ENCODE measurements around the gene TTC5.

Gene TTC5

GRCh38 chr14:20305265-20306078, at the start of gene TTC5:
Gene TTC5, minus strand, starts transcription at chr14:20305951. Its CDS starts 14 bp downstream, at chr14:20305937.
- H3K36me3 ChIP-seq (ENCODE audit: control insufficient read depth in 5 of 5, insufficient read depth in 5 of 5, low read length in 5 of 5): peaks cover 12 to 16% (median 15%) of the 10 kb centered on the region in 5 donors
- H3K9me3 ChIP-seq (ENCODE audit: control insufficient read depth in 5 of 5, low read length in 5 of 5): no peaks in the 10 kb centered on the region
- H3K27ac ChIP-seq (ENCODE audit: low read depth, low read length): no peak within 1 kb of the TSS
- H3K9ac ChIP-seq (ENCODE audit: low read length in 5 of 5): peak within 1 kb of the TSS; percentile 48 to 93 (median 70)
- peak within 1 kb of the TSS; percentile 87 to 98 (median 92) for H3K4me3 ChIP-seq (ENCODE audit: low read depth in 1 of 5, low read length in 5 of 5)
- no peaks in the 10 kb centered on the region for H3K27me3 ChIP-seq (ENCODE audit: control insufficient read depth in 5 of 5, insufficient read depth in 4 of 5, low read length in 5 of 5)
- H3K4me1 ChIP-seq (ENCODE audit: control insufficient read depth in 5 of 5, insufficient read depth in 5 of 5, low read length in 5 of 5): peaks cover 0 to 11% (median 10%) of the 10 kb centered on the region in 5 donors

- Histone ChIP-seq H3K4me1 (ENCODE audit: control insufficient read depth in 5 of 5, insufficient read depth in 5 of 5, low read length in 5 of 5) (no peaks in the 10 kb centered on the region), H3K27me3 (ENCODE audit: control insufficient read depth in 5 of 5, insufficient read depth in 4 of 5, low read length in 5 of 5) (no peaks in the 10 kb centered on the region), H3K36me3 (ENCODE audit: control insufficient read depth in 5 of 5, insufficient read depth in 5 of 5, low read length in 5 of 5) (peaks cover 41 to 83% (median 60%) of the 10 kb centered on the region in 5 donors), H3K9ac (ENCODE audit: low read length in 5 of 5) (no peak overlapping the region), H3K9me3 (ENCODE audit: control insufficient read depth in 5 of 5, low read length in 5 of 5) (no peaks in the 10 kb centered on the region), H3K27ac (ENCODE audit: low read depth, low read length) (no peak overlapping the region), H3K4me3 (ENCODE audit: low read depth in 1 of 5, low read length in 5 of 5) (no peak overlapping the region)
Observed at GRCh38 chr14:20350860-20351259, 45.1 kb upstream of the TTC5 start.

GRCh38 chr14:20350282-20350681, 44.5 kb upstream of the TTC5 start:
- Histone ChIP-seq H3K9me3 (ENCODE audit: control insufficient read depth in 5 of 5, low read length in 5 of 5) (no peaks in the 10 kb centered on the region), H3K4me1 (ENCODE audit: control insufficient read depth in 5 of 5, insufficient read depth in 5 of 5, low read length in 5 of 5) (no peaks in the 10 kb centered on the region), H3K27ac (ENCODE audit: low read depth, low read length) (no peak overlapping the region), H3K36me3 (ENCODE audit: control insufficient read depth in 5 of 5, insufficient read depth in 5 of 5, low read length in 5 of 5) (peaks cover 41 to 85% (median 62%) of the 10 kb centered on the region in 5 donors), H3K9ac (ENCODE audit: low read length in 5 of 5) (no peak overlapping the region), H3K4me3 (ENCODE audit: low read depth in 1 of 5, low read length in 5 of 5) (no peak overlapping the region), H3K27me3 (ENCODE audit: control insufficient read depth in 5 of 5, insufficient read depth in 4 of 5, low read length in 5 of 5) (no peaks in the 10 kb centered on the region)

- Histone ChIP-seq H3K9ac (ENCODE audit: low read length in 5 of 5) (no peak overlapping the region), H3K9me3 (ENCODE audit: control insufficient read depth in 5 of 5, low read length in 5 of 5) (no peaks in the 10 kb centered on the region), H3K27ac (ENCODE audit: low read depth, low read length) (no peak overlapping the region), H3K4me1 (ENCODE audit: control insufficient read depth in 5 of 5, insufficient read depth in 5 of 5, low read length in 5 of 5) (peaks cover 8 to 9% (median 8%) of the 10 kb centered on the region in 5 donors), H3K4me3 (ENCODE audit: low read depth in 1 of 5, low read length in 5 of 5) (no peak overlapping the region), H3K36me3 (ENCODE audit: control insufficient read depth in 5 of 5, insufficient read depth in 5 of 5, low read length in 5 of 5) (peaks cover 31 to 68% (median 43%) of the 10 kb centered on the region in 5 donors), H3K27me3 (ENCODE audit: control insufficient read depth in 5 of 5, insufficient read depth in 4 of 5, low read length in 5 of 5) (peaks cover 0 to 4% (median 0%) of the 10 kb centered on the region in 5 donors)
Observed at GRCh38 chr14:20347747-20348146, 42.0 kb upstream of the TTC5 start.

GRCh38 chr14:20346713-20347112, 41.0 kb upstream of the TTC5 start:
- peaks cover 24 to 57% (median 33%) of the 10 kb centered on the region in 5 donors for H3K36me3 ChIP-seq (ENCODE audit: control insufficient read depth in 5 of 5, insufficient read depth in 5 of 5, low read length in 5 of 5)
- H3K9ac ChIP-seq (ENCODE audit: low read length in 5 of 5): no peak overlapping the region

GRCh38 chr14:20345366-20345765, 39.6 kb upstream of the TTC5 start:
- Histone ChIP-seq H3K36me3 (ENCODE audit: control insufficient read depth in 5 of 5, insufficient read depth in 5 of 5, low read length in 5 of 5) (peaks cover 19 to 46% (median 25%) of the 10 kb centered on the region in 5 donors), H3K27me3 (ENCODE audit: control insufficient read depth in 5 of 5, insufficient read depth in 4 of 5, low read length in 5 of 5) (peaks cover 0 to 4% (median 0%) of the 10 kb centered on the region in 5 donors), H3K27ac (ENCODE audit: low read depth, low read length) (no peak overlapping the region), H3K9me3 (ENCODE audit: control insufficient read depth in 5 of 5, low read length in 5 of 5) (no peaks in the 10 kb centered on the region), H3K4me3 (ENCODE audit: low read depth in 1 of 5, low read length in 5 of 5) (no peak overlapping the region), H3K9ac (ENCODE audit: low read length in 5 of 5) (no peak overlapping the region), H3K4me1 (ENCODE audit: control insufficient read depth in 5 of 5, insufficient read depth in 5 of 5, low read length in 5 of 5) (peaks cover 8 to 12% (median 9%) of the 10 kb centered on the region in 5 donors)

More at GRCh38 chr14:20346713-20347112, 41.0 kb upstream of the TTC5 start:
- Histone ChIP-seq H3K9me3 (ENCODE audit: control insufficient read depth in 5 of 5, low read length in 5 of 5) (no peaks in the 10 kb centered on the region), H3K4me1 (ENCODE audit: control insufficient read depth in 5 of 5, insufficient read depth in 5 of 5, low read length in 5 of 5) (peaks cover 8 to 12% (median 9%) of the 10 kb centered on the region in 5 donors), H3K27ac (ENCODE audit: low read depth, low read length) (no peak overlapping the region), H3K4me3 (ENCODE audit: low read depth in 1 of 5, low read length in 5 of 5) (no peak overlapping the region), H3K27me3 (ENCODE audit: control insufficient read depth in 5 of 5, insufficient read depth in 4 of 5, low read length in 5 of 5) (peaks cover 0 to 4% (median 0%) of the 10 kb centered on the region in 5 donors)

- H3K9me3 ChIP-seq (ENCODE audit: control insufficient read depth in 5 of 5, low read length in 5 of 5): no peaks in the 10 kb centered on the region
- H3K4me1 ChIP-seq (ENCODE audit: control insufficient read depth in 5 of 5, insufficient read depth in 5 of 5, low read length in 5 of 5): peaks cover 8 to 12% (median 9%) of the 10 kb centered on the region in 5 donors
Observed at GRCh38 chr14:20343862-20344220, 38.1 kb upstream of the TTC5 start.

GRCh38 chr14:20343092-20343861, 37.5 kb upstream of the TTC5 start, which contains the start of gene PARP2:
Gene PARP2, plus strand, starts transcription at chr14:20343635. Its CDS starts 7 bp downstream, at chr14:20343642.
- Histone ChIP-seq H3K27me3 (ENCODE audit: control insufficient read depth in 5 of 5, insufficient read depth in 4 of 5, low read length in 5 of 5) (peaks cover 0 to 4% (median 0%) of the 10 kb centered on the region in 5 donors), H3K4me3 (ENCODE audit: low read depth in 1 of 5, low read length in 5 of 5) (peak within 1 kb of the TSS; percentile 78 to 94 (median 88)), H3K9me3 (ENCODE audit: control insufficient read depth in 5 of 5, low read length in 5 of 5) (no peaks in the 10 kb centered on the region), H3K4me1 (ENCODE audit: control insufficient read depth in 5 of 5, insufficient read depth in 5 of 5, low read length in 5 of 5) (peaks cover 8 to 12% (median 9%) of the 10 kb centered on the region in 5 donors), H3K36me3 (ENCODE audit: control insufficient read depth in 5 of 5, insufficient read depth in 5 of 5, low read length in 5 of 5) (peaks cover 14 to 26% (median 16%) of the 10 kb centered on the region in 5 donors), H3K9ac (ENCODE audit: low read length in 5 of 5) (peak within 1 kb of the TSS; percentile 85 to 90 (median 86)), H3K27ac (ENCODE audit: low read depth, low read length) (peak within 1 kb of the TSS; percentile 94)

More at GRCh38 chr14:20343862-20344220, 38.1 kb upstream of the TTC5 start:
- peak overlapping the region; percentile 83 to 90 (median 85) for H3K9ac ChIP-seq (ENCODE audit: low read length in 5 of 5)
- peak overlapping the region; percentile 94 for H3K27ac ChIP-seq (ENCODE audit: low read depth, low read length)
- peak overlapping the region; percentile 78 to 94 (median 88) for H3K4me3 ChIP-seq (ENCODE audit: low read depth in 1 of 5, low read length in 5 of 5)
- H3K27me3 ChIP-seq (ENCODE audit: control insufficient read depth in 5 of 5, insufficient read depth in 4 of 5, low read length in 5 of 5): peaks cover 0 to 4% (median 0%) of the 10 kb centered on the region in 5 donors
- H3K36me3 ChIP-seq (ENCODE audit: control insufficient read depth in 5 of 5, insufficient read depth in 5 of 5, low read length in 5 of 5): peaks cover 14 to 32% (median 16%) of the 10 kb centered on the region in 5 donors

GRCh38 chr14:20341646-20342045, 35.9 kb upstream of the TTC5 start:
- Histone ChIP-seq H3K9me3 (ENCODE audit: control insufficient read depth in 5 of 5, low read length in 5 of 5) (no peaks in the 10 kb centered on the region), H3K4me3 (ENCODE audit: low read depth in 1 of 5, low read length in 5 of 5) (peak overlapping the region in 3 of 5 donors; percentile 78 to 94 (median 86)), H3K9ac (ENCODE audit: low read length in 5 of 5) (no peak overlapping the region), H3K27me3 (ENCODE audit: control insufficient read depth in 5 of 5, insufficient read depth in 4 of 5, low read length in 5 of 5) (peaks cover 0 to 4% (median 0%) of the 10 kb centered on the region in 5 donors), H3K36me3 (ENCODE audit: control insufficient read depth in 5 of 5, insufficient read depth in 5 of 5, low read length in 5 of 5) (peaks cover 10 to 18% (median 11%) of the 10 kb centered on the region in 5 donors), H3K27ac (ENCODE audit: low read depth, low read length) (peak overlapping the region; percentile 94), H3K4me1 (ENCODE audit: control insufficient read depth in 5 of 5, insufficient read depth in 5 of 5, low read length in 5 of 5) (peaks cover 8 to 12% (median 9%) of the 10 kb centered on the region in 5 donors)
